Measurements from ENCODE around the gene TDP1. TPM values are rescaled to one million over a fixed set of nuclear protein-coding genes. Genes with fewer than 3 reads are reported as not detected.

TDP1 gene
- total RNA-seq, 1 donor from 2014 or later: 30.3 TPM

DNA sequence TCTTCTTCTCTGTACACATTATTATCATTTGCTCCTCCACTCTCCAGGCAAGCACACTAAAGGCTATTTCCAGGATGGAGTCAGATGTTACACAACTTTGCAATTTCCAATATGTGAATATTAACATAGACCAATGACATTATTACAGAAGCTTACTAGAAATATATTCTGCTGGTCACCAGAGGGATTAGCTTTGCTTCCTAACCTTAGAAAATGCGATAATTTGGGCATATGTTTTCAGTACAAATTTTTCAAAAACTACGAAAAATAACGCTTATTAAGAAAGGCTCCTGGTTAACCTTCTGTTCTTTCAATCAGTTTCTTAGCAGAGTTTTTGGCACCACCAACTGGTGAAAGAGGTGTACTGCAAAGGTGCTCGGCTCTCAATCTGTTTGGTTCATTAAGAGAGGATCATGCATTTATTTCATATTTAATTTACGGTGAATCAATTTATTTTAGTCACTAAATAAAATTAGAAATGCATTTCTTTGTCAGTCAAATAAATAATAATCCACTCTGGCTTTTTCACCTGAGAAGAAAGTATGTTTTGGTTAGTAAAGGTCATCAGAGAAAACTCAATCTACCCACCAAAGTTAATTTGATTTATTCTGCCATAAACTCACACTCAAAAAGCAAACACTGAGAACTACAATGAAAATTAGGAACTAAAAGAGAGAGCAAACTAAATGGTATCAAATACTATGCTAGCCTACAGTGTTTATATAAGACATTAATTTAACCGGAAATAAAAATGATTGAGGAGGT lies 40.4 kb upstream of the TDP1 start:
- H3K4me1 Mint-ChIP-seq (ENCODE audit: low read depth, unreplicated experiment): peaks cover 10% of the 10 kb centered on the region
- DNase-seq: peak; percentile 72
- no peak overlapping the region for H3K4me3 Mint-ChIP-seq (ENCODE audit: unreplicated experiment)
- H3K27ac Mint-ChIP-seq (ENCODE audit: unreplicated experiment): no peak overlapping the region
- H3K27me3 Mint-ChIP-seq (ENCODE audit: unreplicated experiment): peaks cover 4% of the 10 kb centered on the region
- TF ChIP-seq, protein P1, sequence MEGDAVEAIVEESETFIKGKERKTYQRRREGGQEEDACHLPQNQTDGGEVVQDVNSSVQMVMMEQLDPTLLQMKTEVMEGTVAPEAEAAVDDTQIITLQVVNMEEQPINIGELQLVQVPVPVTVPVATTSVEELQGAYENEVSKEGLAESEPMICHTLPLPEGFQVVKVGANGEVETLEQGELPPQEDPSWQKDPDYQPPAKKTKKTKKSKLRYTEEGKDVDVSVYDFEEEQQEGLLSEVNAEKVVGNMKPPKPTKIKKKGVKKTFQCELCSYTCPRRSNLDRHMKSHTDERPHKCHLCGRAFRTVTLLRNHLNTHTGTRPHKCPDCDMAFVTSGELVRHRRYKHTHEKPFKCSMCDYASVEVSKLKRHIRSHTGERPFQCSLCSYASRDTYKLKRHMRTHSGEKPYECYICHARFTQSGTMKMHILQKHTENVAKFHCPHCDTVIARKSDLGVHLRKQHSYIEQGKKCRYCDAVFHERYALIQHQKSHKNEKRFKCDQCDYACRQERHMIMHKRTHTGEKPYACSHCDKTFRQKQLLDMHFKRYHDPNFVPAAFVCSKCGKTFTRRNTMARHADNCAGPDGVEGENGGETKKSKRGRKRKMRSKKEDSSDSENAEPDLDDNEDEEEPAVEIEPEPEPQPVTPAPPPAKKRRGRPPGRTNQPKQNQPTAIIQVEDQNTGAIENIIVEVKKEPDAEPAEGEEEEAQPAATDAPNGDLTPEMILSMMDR (IDR thresholded peaks at IDR 0.05; ENCODE audit: partially characterized antibody, unreplicated experiment): peak; percentile 93
- peaks cover 4% of the 10 kb centered on the region for H3K9me3 Mint-ChIP-seq (ENCODE audit: unreplicated experiment)
- H3K36me3 Mint-ChIP-seq (ENCODE audit: unreplicated experiment): no peaks in the 10 kb centered on the region

DNA sequence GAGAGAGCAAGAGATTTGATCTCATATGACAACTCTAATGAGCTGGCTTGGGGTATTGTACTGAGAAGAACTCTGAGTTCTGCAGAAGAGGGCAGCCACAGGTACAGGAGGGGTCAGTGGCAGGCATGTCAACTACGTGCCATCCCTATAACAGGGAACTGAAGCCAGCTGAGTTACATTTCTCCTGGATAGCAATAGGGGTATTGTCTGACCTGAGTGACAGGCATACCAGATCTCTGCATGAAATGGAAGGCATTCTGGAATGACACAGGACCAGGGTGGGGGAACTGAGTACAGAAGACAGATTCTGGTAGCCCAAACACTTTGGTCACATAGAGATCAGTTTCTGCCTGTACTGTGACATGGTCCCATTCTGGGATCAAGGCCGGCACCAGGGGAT lies 37.0 kb upstream of the TDP1 start:
- H3K27ac Mint-ChIP-seq (ENCODE audit: unreplicated experiment): no peak overlapping the region
- TF ChIP-seq, protein P1 (IDR thresholded peaks at IDR 0.05; ENCODE audit: partially characterized antibody, unreplicated experiment): no peak
- H3K4me3 Mint-ChIP-seq (ENCODE audit: unreplicated experiment): no peak overlapping the region
- peaks cover 4% of the 10 kb centered on the region for H3K27me3 Mint-ChIP-seq (ENCODE audit: unreplicated experiment)
- H3K4me1 Mint-ChIP-seq (ENCODE audit: low read depth, unreplicated experiment): peaks cover 7% of the 10 kb centered on the region
- peaks cover 4% of the 10 kb centered on the region for H3K9me3 Mint-ChIP-seq (ENCODE audit: unreplicated experiment)
- H3K36me3 Mint-ChIP-seq (ENCODE audit: unreplicated experiment): no peaks in the 10 kb centered on the region
- DNase-seq: no peak

DNA sequence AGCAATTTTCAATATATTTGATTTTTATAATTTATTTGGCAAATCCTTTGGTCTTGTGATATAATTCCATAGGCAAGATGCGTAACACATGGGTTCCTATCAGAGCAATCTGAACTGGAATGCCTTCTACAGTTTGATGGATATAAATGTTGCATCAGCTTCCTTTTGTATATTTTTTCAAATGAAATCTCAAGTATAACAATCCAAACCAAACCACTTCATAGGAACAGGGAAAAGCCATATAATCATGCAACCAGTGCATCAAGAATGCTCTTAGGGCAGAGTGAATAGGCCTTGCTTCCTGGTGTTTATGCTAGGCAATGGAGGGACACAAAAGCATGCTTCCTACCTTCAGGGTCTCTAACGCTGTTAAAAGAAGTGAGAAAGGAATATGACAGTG lies 35.7 kb upstream of the TDP1 start:
- peaks cover 4% of the 10 kb centered on the region for H3K9me3 Mint-ChIP-seq (ENCODE audit: unreplicated experiment)
- peaks cover 5% of the 10 kb centered on the region for H3K27me3 Mint-ChIP-seq (ENCODE audit: unreplicated experiment)
- no peaks in the 10 kb centered on the region for H3K36me3 Mint-ChIP-seq (ENCODE audit: unreplicated experiment)
- DNase-seq: no peak
- TF ChIP-seq, protein P1 (IDR thresholded peaks at IDR 0.05; ENCODE audit: partially characterized antibody, unreplicated experiment): no peak
- H3K4me1 Mint-ChIP-seq (ENCODE audit: low read depth, unreplicated experiment): peaks cover 2% of the 10 kb centered on the region
- no peak overlapping the region for H3K27ac Mint-ChIP-seq (ENCODE audit: unreplicated experiment)
- no peak overlapping the region for H3K4me3 Mint-ChIP-seq (ENCODE audit: unreplicated experiment)

DNA sequence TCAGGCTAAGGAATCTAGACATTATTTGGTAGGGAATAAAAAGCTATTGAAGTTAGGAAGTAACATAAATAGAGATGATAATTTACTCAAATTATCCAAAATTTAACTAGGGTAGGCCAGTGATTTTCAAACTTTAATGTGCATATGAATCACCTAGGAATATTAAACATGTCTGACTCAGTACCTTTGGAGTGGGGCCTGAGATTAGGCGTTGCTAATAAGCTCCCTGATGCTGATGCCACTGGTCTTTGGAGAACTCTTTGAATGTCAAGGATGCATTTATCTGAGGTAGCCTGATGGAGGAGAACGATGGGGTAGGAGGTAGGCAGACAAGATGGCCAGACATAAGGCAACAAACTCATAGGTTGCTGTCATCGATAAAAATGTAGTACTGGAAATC lies 34.4 kb upstream of the TDP1 start:
- H3K4me3 Mint-ChIP-seq (ENCODE audit: unreplicated experiment): no peak overlapping the region
- H3K36me3 Mint-ChIP-seq (ENCODE audit: unreplicated experiment): no peaks in the 10 kb centered on the region
- no peak overlapping the region for H3K27ac Mint-ChIP-seq (ENCODE audit: unreplicated experiment)
- H3K4me1 Mint-ChIP-seq (ENCODE audit: low read depth, unreplicated experiment): no peaks in the 10 kb centered on the region
- peaks cover 4% of the 10 kb centered on the region for H3K9me3 Mint-ChIP-seq (ENCODE audit: unreplicated experiment)
- peaks cover 2% of the 10 kb centered on the region for H3K27me3 Mint-ChIP-seq (ENCODE audit: unreplicated experiment)
- TF ChIP-seq, protein P1 (IDR thresholded peaks at IDR 0.05; ENCODE audit: partially characterized antibody, unreplicated experiment): no peak
- no peak for DNase-seq
